Activated B cell treated with CpG ODN at 0.5 μM for 24 hours (primary cell): Measurements from ENCODE around the gene TXNL4B. TPM values are rescaled to one million over a fixed set of nuclear protein-coding genes. Genes with fewer than 3 reads are reported as not detected.

Source experiments
- ATAC-seq: fragments of 200-7000 bp; cut with Tn5 transposase; one replicate; pipeline ENCODE4 v1.10.0; 2021; ENCODE audit warnings: low read depth, mild to moderate bottlenecking, moderate library complexity
- CTCF ChIA-PET: fragments of 350-600 bp; sonication (Branson Sonifier 250); formaldehyde crosslinking; loops from one replicate; lab custom pipeline; 2021; ENCODE audit warnings: antibody characterized with exemption; lab: Charles Lee
- POLR2A ChIA-PET: fragments of 350-600 bp; sonication (Branson Sonifier 250); formaldehyde crosslinking; loops from one replicate; lab custom pipeline; 2021; ENCODE audit warnings: antibody characterized with exemption; lab: Charles Lee
- DNase-seq: peaks from one replicate; pipeline ENCODE4 v3.0.0; 2022
- H3K27ac Mint-ChIP-seq: one replicate; pipeline ENCODE4 v1.8.0; 2020; ENCODE audit warnings: mixed read lengths
- H3K27me3 Mint-ChIP-seq: one replicate; pipeline ENCODE4 v1.8.0; 2021; ENCODE audit warnings: mixed read lengths
- H3K36me3 Mint-ChIP-seq: one replicate; pipeline ENCODE4 v1.8.0; 2021; ENCODE audit warnings: low read depth, mixed read lengths
- H3K4me1 Mint-ChIP-seq: one replicate; pipeline ENCODE4 v1.8.0; 2021; ENCODE audit warnings: mixed read lengths
- H3K4me3 Mint-ChIP-seq: one replicate; pipeline ENCODE4 v1.8.0; 2020; ENCODE audit warnings: mild to moderate bottlenecking, mixed read lengths
- H3K9me3 Mint-ChIP-seq: one replicate; pipeline ENCODE4 v1.8.0; 2020; ENCODE audit warnings: mixed read lengths
- intact Hi-C: fragments of 100-400 bp; cut with micrococcal nuclease; formaldehyde crosslinking; loops from one replicate; pipeline ENCODE4 v1.15.1; 2024
- total RNA-seq: library from RNA; stranded (reverse); gene quantifications from 2 replicates; pipeline ENCODE4 v1.2.3, GENCODE V29; 2022
- TF ChIP-seq, protein P1 (sequence below): fragments of 200-600 bp; IDR thresholded peaks from one replicate; pipeline ENCODE4 v1.8.0; 2022; ENCODE audit warnings: antibody characterized with exemption, mild to moderate bottlenecking

Gene TXNL4B
- total RNA-seq, 1 donor from 2014 or later = 13.8 TPM

DNA sequence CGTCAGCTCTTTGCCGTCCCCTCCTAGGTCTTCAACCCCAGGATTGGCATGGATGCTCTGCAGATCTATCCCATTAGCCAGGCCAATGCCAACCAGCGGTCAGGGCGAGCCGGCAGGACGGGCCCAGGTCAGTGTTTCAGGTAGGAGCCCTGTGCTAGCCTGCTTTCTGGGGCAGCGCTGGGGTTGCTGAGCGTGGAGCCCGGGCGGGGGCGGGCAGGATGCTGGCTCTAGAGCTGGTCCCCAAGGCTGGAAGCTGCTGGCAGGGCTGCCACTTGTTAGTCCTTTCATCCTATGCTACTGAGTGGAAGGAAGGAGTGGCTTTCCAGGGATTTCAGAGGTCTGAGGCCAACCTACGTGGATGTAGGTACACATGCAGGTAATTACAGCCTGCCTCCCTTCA lies 12.6 kb upstream of the TXNL4B start:
- ATAC-seq = no peak
- Mint-ChIP-seq H3K27me3 (no peaks in the 10 kb centered on the region), H3K36me3 (peaks cover 99% of the 10 kb centered on the region), H3K4me3 (no peak overlapping the region), H3K4me1 (peaks cover 14% of the 10 kb centered on the region), H3K9me3 (no peaks in the 10 kb centered on the region), H3K27ac (no peak overlapping the region)
- intact Hi-C loops = no loop called here
- POLR2A ChIA-PET = no interaction called here
- TF ChIP-seq, protein P1, sequence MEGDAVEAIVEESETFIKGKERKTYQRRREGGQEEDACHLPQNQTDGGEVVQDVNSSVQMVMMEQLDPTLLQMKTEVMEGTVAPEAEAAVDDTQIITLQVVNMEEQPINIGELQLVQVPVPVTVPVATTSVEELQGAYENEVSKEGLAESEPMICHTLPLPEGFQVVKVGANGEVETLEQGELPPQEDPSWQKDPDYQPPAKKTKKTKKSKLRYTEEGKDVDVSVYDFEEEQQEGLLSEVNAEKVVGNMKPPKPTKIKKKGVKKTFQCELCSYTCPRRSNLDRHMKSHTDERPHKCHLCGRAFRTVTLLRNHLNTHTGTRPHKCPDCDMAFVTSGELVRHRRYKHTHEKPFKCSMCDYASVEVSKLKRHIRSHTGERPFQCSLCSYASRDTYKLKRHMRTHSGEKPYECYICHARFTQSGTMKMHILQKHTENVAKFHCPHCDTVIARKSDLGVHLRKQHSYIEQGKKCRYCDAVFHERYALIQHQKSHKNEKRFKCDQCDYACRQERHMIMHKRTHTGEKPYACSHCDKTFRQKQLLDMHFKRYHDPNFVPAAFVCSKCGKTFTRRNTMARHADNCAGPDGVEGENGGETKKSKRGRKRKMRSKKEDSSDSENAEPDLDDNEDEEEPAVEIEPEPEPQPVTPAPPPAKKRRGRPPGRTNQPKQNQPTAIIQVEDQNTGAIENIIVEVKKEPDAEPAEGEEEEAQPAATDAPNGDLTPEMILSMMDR = no peak
- no peak for DNase-seq
- CTCF ChIA-PET = no interaction called here

DNA sequence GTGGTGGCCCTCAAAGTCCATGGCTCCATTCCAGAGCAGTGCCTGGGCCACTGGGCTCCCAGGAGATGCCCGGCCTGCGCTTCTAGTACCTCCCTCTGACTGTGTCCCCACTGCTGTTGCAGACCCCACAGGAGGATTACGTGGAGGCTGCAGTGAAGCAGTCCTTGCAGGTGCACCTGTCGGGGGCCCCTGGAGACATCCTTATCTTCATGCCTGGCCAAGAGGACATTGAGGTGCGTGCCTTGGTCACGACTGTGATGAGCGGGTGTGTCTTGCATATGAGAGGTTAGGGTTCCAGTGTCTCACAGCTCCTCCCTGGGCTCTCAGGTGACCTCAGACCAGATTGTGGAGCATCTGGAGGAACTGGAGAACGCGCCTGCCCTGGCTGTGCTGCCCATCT lies 11.5 kb upstream of the TXNL4B start:
- ChIA-PET CTCF (no interaction called here), POLR2A (no interaction called here)
- Mint-ChIP-seq H3K4me3 (no peak overlapping the region), H3K27ac (no peak overlapping the region), H3K9me3 (no peaks in the 10 kb centered on the region), H3K4me1 (peaks cover 14% of the 10 kb centered on the region), H3K36me3 (peaks cover 99% of the 10 kb centered on the region), H3K27me3 (no peaks in the 10 kb centered on the region)
- ATAC-seq (no peak), DNase-seq (no peak)
- intact Hi-C loops = no loop called here
- TF ChIP-seq, protein P1 = no peak

- intact Hi-C loops = no loop called here
- H3K9me3 Mint-ChIP-seq = no peaks in the 10 kb centered on the region
- ATAC-seq (no peak), DNase-seq (no peak)
- TF ChIP-seq, protein P1 = no peak
- peaks cover 99% of the 10 kb centered on the region for H3K36me3 Mint-ChIP-seq
- no peak overlapping the region for H3K4me3 Mint-ChIP-seq
- ChIA-PET CTCF (no interaction called here), POLR2A (no interaction called here)
- H3K27me3 Mint-ChIP-seq = no peaks in the 10 kb centered on the region
- no peak overlapping the region for H3K27ac Mint-ChIP-seq
- H3K4me1 Mint-ChIP-seq = peaks cover 18% of the 10 kb centered on the region
Measured at GRCh38 chr16:72101195-72101594, 7.8 kb upstream of the TXNL4B start.

GRCh38 chr16:72099377-72099818 lies 6.0 kb upstream of the TXNL4B start:
- DNase-seq = no peak
- TF ChIP-seq, protein P1 = no peak
- H3K36me3 Mint-ChIP-seq = peaks cover 88% of the 10 kb centered on the region
- H3K4me1 Mint-ChIP-seq = peaks cover 33% of the 10 kb centered on the region
- CTCF ChIA-PET = interaction anchor here (2.1 kb wide), 1 partner anchor 31 kb away, joined by 5 read pairs; no protein-coding TSS in a partner anchor
- POLR2A ChIA-PET = no interaction called here
- no peak overlapping the region for H3K27ac Mint-ChIP-seq
- no peaks in the 10 kb centered on the region for H3K9me3 Mint-ChIP-seq
- no peaks in the 10 kb centered on the region for H3K27me3 Mint-ChIP-seq
- intact Hi-C loops = loop anchor here (1.0 to 10.0 kb wide), 4 partner anchors 33 to 1295 kb away; partner anchors contain the start of genes PHLPP2, VAC14 and ZNF23
- no peak overlapping the region for H3K4me3 Mint-ChIP-seq
- ATAC-seq = peak; percentile 97

- DNase-seq (no peak), ATAC-seq (no peak)
- ChIA-PET CTCF (interaction anchor here (2.1 kb wide), 1 partner anchor 30 kb away, joined by 5 read pairs; no protein-coding TSS in a partner anchor), POLR2A (no interaction called here)
- H3K4me3 Mint-ChIP-seq = no peak overlapping the region
- intact Hi-C loops = loop anchor here (1.0 to 10.0 kb wide), 4 partner anchors 33 to 1294 kb away; partner anchors contain the start of genes PHLPP2, VAC14 and ZNF23
- H3K36me3 Mint-ChIP-seq = peaks cover 88% of the 10 kb centered on the region
- TF ChIP-seq, protein P1 = no peak
- H3K4me1 Mint-ChIP-seq = peaks cover 38% of the 10 kb centered on the region
- H3K9me3 Mint-ChIP-seq = no peaks in the 10 kb centered on the region
- H3K27me3 Mint-ChIP-seq = no peaks in the 10 kb centered on the region
- H3K27ac Mint-ChIP-seq = no peak overlapping the region
Measured at GRCh38 chr16:72098936-72099335, 5.5 kb upstream of the TXNL4B start.
